IMR-90 (cell line): ENCODE data around the gene ZNF219. TPM values are rescaled to one million over a fixed set of nuclear protein-coding genes. Genes with fewer than 3 reads are reported as not detected.

Experiments used
- ATAC-seq: fragments of 200-7000 bp; cut with Tn5 transposase; 2 replicates; pipeline ENCODE4 v1.9.1; 2020; ENCODE audit warnings: low read depth, mild to moderate bottlenecking, moderate library complexity
- BruUV-seq: library from RNA; stranded (reverse); fragments of 400-500 nt; replicated peaks from 2 replicates; lab custom pipeline; 2021; lab: Mats Ljungman, UMichigan
- CTCF ChIA-PET: fragments of 300-600 bp; formaldehyde crosslinking; extraction: SDS; loops from one replicate; lab custom pipeline; 2021; ENCODE audit warnings: antibody characterized with exemption; lab: Yijun Ruan, JAX
- POLR2A ChIA-PET: fragments of 300-600 bp; sonication (Branson Sonifier 250); formaldehyde crosslinking; loops from one replicate; lab custom pipeline; 2022; ENCODE audit warnings: antibody characterized with exemption; ENCODE audit not compliant: unreplicated experiment; lab: Charles Lee
- DNase-seq: peaks from one replicate; pipeline ENCODE4 v3.0.0; 2013
- H2AFZ ChIP-seq: replicated peaks from 2 replicates; pipeline ENCODE3; 2013; ENCODE audit warnings: low read length, mild to moderate bottlenecking; ENCODE audit not compliant: poor library complexity
- H2AK5ac ChIP-seq: 2 replicates; pipeline ENCODE4 v1.6.1; 2013; ENCODE audit warnings: low read depth, low read length, inconsistent platforms
- H2AK9ac ChIP-seq: replicated peaks from 2 replicates; pipeline ENCODE3; 2013; ENCODE audit warnings: mild to moderate bottlenecking, low read depth, low read length, moderate library complexity; ENCODE audit not compliant: poor library complexity
- H2BK120ac ChIP-seq: 2 replicates; pipeline ENCODE4 v1.6.1; 2013; ENCODE audit warnings: low read depth, low read length, inconsistent platforms
- H2BK15ac ChIP-seq: 3 replicates; pipeline ENCODE4 v1.6.1; 2013; ENCODE audit warnings: low read depth, low read length, inconsistent platforms
- H2BK20ac ChIP-seq: 2 replicates; pipeline ENCODE4 v1.6.1; 2013; ENCODE audit warnings: low read depth, mild to moderate bottlenecking, inconsistent platforms, low read length, moderate library complexity
- H2BK5ac ChIP-seq: 2 replicates; pipeline ENCODE4 v1.6.1; 2013; ENCODE audit warnings: mild to moderate bottlenecking, low read depth, low read length, inconsistent platforms; ENCODE audit not compliant: poor library complexity, severe bottlenecking
- H3K14ac ChIP-seq: replicated peaks from 2 replicates; pipeline ENCODE4 v1.6.1; 2013; ENCODE audit warnings: low read depth, low read length, inconsistent platforms
- H3K18ac ChIP-seq: 2 replicates; pipeline ENCODE4 v1.6.1; 2013; ENCODE audit warnings: low read depth, low read length, control low read depth
- H3K23ac ChIP-seq: 2 replicates; pipeline ENCODE4 v1.6.1; 2013; ENCODE audit warnings: low read depth, low read length, inconsistent platforms
- H3K27ac ChIP-seq: 2 replicates; pipeline ENCODE4 v1.5.1; 2013; ENCODE audit warnings: mild to moderate bottlenecking, control low read depth, low read length; ENCODE audit not compliant: insufficient read depth
- H3K27me3 ChIP-seq: 2 replicates; pipeline ENCODE4 v1.6.1; 2013; ENCODE audit warnings: low read length; ENCODE audit not compliant: control insufficient read depth, insufficient read depth
- H3K36me3 ChIP-seq: 2 replicates; pipeline ENCODE4 v1.6.1; 2013; ENCODE audit warnings: low read length, mixed read lengths; ENCODE audit not compliant: control insufficient read depth, insufficient read depth
- H3K4ac ChIP-seq: 2 replicates; pipeline ENCODE4 v1.6.1; 2013; ENCODE audit warnings: low read depth, low read length, inconsistent platforms
- H3K4me1 ChIP-seq: 2 replicates; pipeline ENCODE4 v1.6.1; 2013; ENCODE audit warnings: low read length, mixed read lengths; ENCODE audit not compliant: control insufficient read depth, insufficient read depth
- H3K4me2 ChIP-seq: 2 replicates; pipeline ENCODE4 v1.6.1; 2013; ENCODE audit warnings: low read depth, mild to moderate bottlenecking, control low read depth, low read length, moderate library complexity
- H3K4me3 ChIP-seq: 2 replicates; pipeline ENCODE4 v1.5.1; 2013; ENCODE audit warnings: low read depth, mild to moderate bottlenecking, control low read depth, low read length, moderate library complexity; ENCODE audit not compliant: insufficient read depth
- H3K56ac ChIP-seq: 2 replicates; pipeline ENCODE4 v1.6.1; 2013; ENCODE audit warnings: low read length, inconsistent platforms; ENCODE audit not compliant: insufficient read depth; ENCODE audit errors: extremely low read depth
- H3K79me1 ChIP-seq, 2 experiments: 2 replicates each; pipeline ENCODE4 v1.6.1; 2013; ENCODE audit warnings: low read length in 2 of 2, inconsistent platforms in 1 of 2, low read depth in 1 of 2
- H3K9ac ChIP-seq: 2 replicates; pipeline ENCODE4 v1.6.1; 2013; ENCODE audit warnings: low read depth, low read length, control low read depth
- H3K9me1 ChIP-seq: 2 replicates; pipeline ENCODE4 v1.6.1; 2013; ENCODE audit warnings: low read length, inconsistent platforms; ENCODE audit not compliant: insufficient read depth
- H3K9me3 ChIP-seq: 2 replicates; pipeline ENCODE4 v1.6.1; 2013; ENCODE audit warnings: low read length; ENCODE audit not compliant: control insufficient read depth, insufficient read depth
- H4K20me1 ChIP-seq: 2 replicates; pipeline ENCODE4 v1.6.1; 2013; ENCODE audit warnings: low read length, inconsistent platforms; ENCODE audit not compliant: insufficient read depth
- H4K5ac ChIP-seq: 2 replicates; pipeline ENCODE4 v1.6.1; 2013; ENCODE audit warnings: mild to moderate bottlenecking, low read depth, low read length, control low read depth
- H4K8ac ChIP-seq, 2 experiments: 2 replicates each; pipeline ENCODE4 v1.6.1; 2013; ENCODE audit warnings: low read depth in 2 of 2, low read length in 2 of 2, control low read depth in 1 of 2, inconsistent platforms in 1 of 2
- H4K91ac ChIP-seq: 2 replicates; pipeline ENCODE4 v1.6.1; 2013; ENCODE audit warnings: low read depth, low read length, inconsistent platforms; ENCODE audit not compliant: insufficient read depth
- BHLHE40 ChIP-seq: fragments of 150-350 bp; IDR thresholded peaks from 2 replicates; pipeline ENCODE4 v1.6.1; 2016; ENCODE audit warnings: mild to moderate bottlenecking, low read depth, low read length
- CEBPB ChIP-seq: IDR thresholded peaks from 2 replicates; pipeline ENCODE4 v1.6.1; 2012; ENCODE audit warnings: low read depth, low read length, improper control_type of control experiment
- CHD1 ChIP-seq: IDR thresholded peaks from 2 replicates; pipeline ENCODE4 v1.6.1; 2012; ENCODE audit warnings: low read depth, low read length, improper control_type of control experiment
- CTCF ChIP-seq: conservative IDR thresholded peaks from 2 replicates; pipeline ENCODE4 v1.5.1; 2012; ENCODE audit warnings: mild to moderate bottlenecking, low read depth, low read length, improper control_type of control experiment
- ELK1 ChIP-seq: fragments of 150-350 bp; IDR thresholded peaks from 2 replicates; pipeline ENCODE4 v1.6.1; 2016; ENCODE audit warnings: low read depth, mild to moderate bottlenecking, low read length, moderate library complexity, borderline replicate concordance
- FOS ChIP-seq: fragments of 150-350 bp; IDR thresholded peaks from 2 replicates; pipeline ENCODE4 v1.6.1; 2016; ENCODE audit warnings: low read depth, low read length
- MAZ ChIP-seq: IDR thresholded peaks from 2 replicates; pipeline ENCODE4 v1.6.1; 2012; ENCODE audit warnings: low read depth, mild to moderate bottlenecking, low read length, improper control_type of control experiment, moderate library complexity, borderline replicate concordance
- POLR2A ChIP-seq: IDR thresholded peaks from 2 replicates; pipeline ENCODE4 v1.6.1; 2012; ENCODE audit warnings: mild to moderate bottlenecking, low read depth, low read length
- RAD21 ChIP-seq: IDR thresholded peaks from 2 replicates; pipeline ENCODE4 v1.6.1; 2012; ENCODE audit warnings: low read length, improper control_type of control experiment
- RCOR1 ChIP-seq: IDR thresholded peaks from 2 replicates; pipeline ENCODE4 v1.6.1; 2012; ENCODE audit warnings: mild to moderate bottlenecking, low read length, improper control_type of control experiment; ENCODE audit not compliant: insufficient replicate concordance
- RFX5 ChIP-seq: IDR thresholded peaks from 2 replicates; pipeline ENCODE4 v1.8.0; 2012; ENCODE audit warnings: low read depth, mild to moderate bottlenecking, low read length, moderate library complexity
- USF2 ChIP-seq: fragments of 150-350 bp; IDR thresholded peaks from 2 replicates; pipeline ENCODE4 v1.6.1; 2017; ENCODE audit warnings: mild to moderate bottlenecking, antibody characterized with exemption, low read length, low read depth
- WGBS, 2 experiments: methylation state at CpG; one replicate each; pipeline versions ENCODE4 v1.1.5 to v1.1.7; 2013; ENCODE audit warnings: missing lambda C conversion rate in 2 of 2; ENCODE audit not compliant: insufficient read length in 1 of 2; ENCODE audit errors: extremely low coverage in 2 of 2; 5-methylcytosine and 5-hydroxymethylcytosine counted together
- dilution Hi-C: fragments of 300-500 bp; cut with HindIII; formaldehyde crosslinking; loops from one replicate; pipeline ENCODE4 v1.14.3; 2018; ENCODE audit warnings: low sequenced_read_pairs; ENCODE audit not compliant: unreplicated experiment
- in situ Hi-C: fragments of 300-500 bp; cut with MboI; formaldehyde crosslinking; loops from 3 replicates; pipeline ENCODE4 v1.14.3; 2019; ENCODE audit warnings: low sequenced_read_pairs, inconsistent platforms, mixed read lengths
- intact Hi-C: fragments of 100-400 bp; cut with micrococcal nuclease; formaldehyde crosslinking; loops from 2 replicates; pipeline ENCODE4 v1.10.0; 2022
- polyA plus RNA-seq, 3 experiments: library from polyadenylated mRNA; depleted of rRNA; stranded (reverse); fragments of >200 nt; gene quantifications; 2 replicates each; pipeline ENCODE4 v1.2.3, GENCODE V29; 2012; ENCODE audit warnings: low replicate concordance in 1 of 3
- total RNA-seq: library from RNA; depleted of rRNA; stranded (reverse); fragments of >200 nt; gene quantifications from 2 replicates; pipeline ENCODE4 v1.2.3, GENCODE V29; 2012

Gene ZNF219
- total and polyA plus RNA-seq, 2 of the 4 experiments (the other 2 are of a cell fraction), result 0.90 to 3.8 TPM

- intact Hi-C loops (loop anchor here (5.0 kb wide), 1 partner anchor 410 kb away; no protein-coding TSS in a partner anchor), dilution Hi-C loops (no loop called here), in situ Hi-C loops (no loop called here)
- Histone ChIP-seq H4K8ac (no peak overlapping the region), H3K56ac (no peak overlapping the region), H4K5ac (no peak overlapping the region), H3K18ac (no peak overlapping the region), H2BK20ac (no peak overlapping the region), H3K9ac (no peak overlapping the region), H2BK15ac (no peak overlapping the region), H3K9me1 (no peaks in the 10 kb centered on the region; the same call in 1 of the 2 replicates), H3K4me1 (peaks cover 4% of the 10 kb centered on the region), H2BK120ac (no peak overlapping the region), H2AK9ac (no peak overlapping the region), H3K27me3 (no peaks in the 10 kb centered on the region), H4K91ac (no peak overlapping the region), H3K23ac (no peak overlapping the region), H3K4me2 (no peak overlapping the region), H2AFZ (peak overlapping the region; percentile 5), H2BK5ac (no peak overlapping the region), H2AK5ac (no peak overlapping the region), H3K36me3 (no peaks in the 10 kb centered on the region), H3K27ac (no peak overlapping the region), H3K14ac (no peak overlapping the region), H3K9me3 (no peaks in the 10 kb centered on the region), H4K20me1 (no peaks in the 10 kb centered on the region), H3K79me1 (no peaks in the 10 kb centered on the region), H3K4ac (no peak overlapping the region), H3K4me3 (no peak overlapping the region)
- 60% methylated on average over 1 of the region's 5 CpGs; no CpG with 5 or more reads in 1 of the 2 experiments for WGBS, 2 experiments
- ChIA-PET CTCF (interaction anchor here (0.6 to 1.3 kb wide), 2 partner anchors 93 to 99 kb away, joined by 4 read pairs; no protein-coding TSS in a partner anchor), POLR2A (no interaction called here)
- DNase-seq (peak; percentile 48), ATAC-seq (no peak)
- no TSS peak for BruUV-seq
- TF ChIP-seq ELK1, result no peak
- TF ChIP-seq CEBPB, result no peak
- TF ChIP-seq CHD1, result no peak
- no peak for TF ChIP-seq RAD21
- no peak for TF ChIP-seq BHLHE40
- TF ChIP-seq CTCF, result no peak
- no peak for TF ChIP-seq USF2
- TF ChIP-seq RFX5, result no peak
- no peak for TF ChIP-seq RCOR1
- no peak for TF ChIP-seq POLR2A
- TF ChIP-seq MAZ, result no peak
- no peak for TF ChIP-seq FOS
Observed at GRCh38 chr14:21107283-21107800, 8.9 kb upstream of the ZNF219 start.
